GM21786 (cell line): Measurements from ENCODE around the gene DPYD.

Experiments used
- ATAC-seq: cut with Tn5 transposase; IDR thresholded peaks from one replicate; pipeline ENCODE4 v1.9.1; 2021; ENCODE audit not compliant: unreplicated experiment

Gene DPYD

GRCh38 chr1:97920832-97921571, at the start of gene DPYD:
Gene DPYD (minus strand): TSS chr1:97921034. CDS start chr1:97920922, 112 bp downstream.
- peak; percentile 81 for ATAC-seq

- no peak for ATAC-seq
Observed at GRCh38 chr1:97960470-97960869, 39.6 kb upstream of the DPYD start.

- no peak for ATAC-seq
Observed at GRCh38 chr1:97947695-97948094, 26.9 kb upstream of the DPYD start.

GRCh38 chr1:97943354-97943753, 22.5 kb upstream of the DPYD start:
- no peak for ATAC-seq

GRCh38 chr1:97942161-97943123, 21.6 kb upstream of the DPYD start:
- ATAC-seq, result no peak

DNA sequence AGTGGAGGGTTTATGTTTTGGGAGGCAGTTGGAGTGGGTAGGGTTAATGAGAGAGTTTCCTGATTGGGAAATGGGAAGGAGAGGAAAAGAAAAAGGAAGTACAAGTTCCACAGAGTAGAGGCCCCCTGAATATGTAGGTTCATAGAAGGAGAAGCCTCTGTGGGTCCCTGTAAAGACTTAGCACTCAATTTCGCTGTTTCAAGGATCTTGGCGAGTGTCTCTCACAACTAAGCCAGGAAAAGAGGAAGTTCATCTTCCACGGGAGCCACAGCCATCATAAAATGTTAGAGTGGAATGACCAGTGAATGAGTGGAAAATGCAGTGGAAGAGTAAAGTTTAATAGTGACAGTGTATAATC, 17.4 kb upstream of the DPYD start:
- no peak for ATAC-seq

GRCh38 chr1:97936976-97937375, 16.1 kb upstream of the DPYD start:
- no peak for ATAC-seq

GRCh38 chr1:97934491-97934890, 13.7 kb upstream of the DPYD start:
- ATAC-seq, result no peak

DNA sequence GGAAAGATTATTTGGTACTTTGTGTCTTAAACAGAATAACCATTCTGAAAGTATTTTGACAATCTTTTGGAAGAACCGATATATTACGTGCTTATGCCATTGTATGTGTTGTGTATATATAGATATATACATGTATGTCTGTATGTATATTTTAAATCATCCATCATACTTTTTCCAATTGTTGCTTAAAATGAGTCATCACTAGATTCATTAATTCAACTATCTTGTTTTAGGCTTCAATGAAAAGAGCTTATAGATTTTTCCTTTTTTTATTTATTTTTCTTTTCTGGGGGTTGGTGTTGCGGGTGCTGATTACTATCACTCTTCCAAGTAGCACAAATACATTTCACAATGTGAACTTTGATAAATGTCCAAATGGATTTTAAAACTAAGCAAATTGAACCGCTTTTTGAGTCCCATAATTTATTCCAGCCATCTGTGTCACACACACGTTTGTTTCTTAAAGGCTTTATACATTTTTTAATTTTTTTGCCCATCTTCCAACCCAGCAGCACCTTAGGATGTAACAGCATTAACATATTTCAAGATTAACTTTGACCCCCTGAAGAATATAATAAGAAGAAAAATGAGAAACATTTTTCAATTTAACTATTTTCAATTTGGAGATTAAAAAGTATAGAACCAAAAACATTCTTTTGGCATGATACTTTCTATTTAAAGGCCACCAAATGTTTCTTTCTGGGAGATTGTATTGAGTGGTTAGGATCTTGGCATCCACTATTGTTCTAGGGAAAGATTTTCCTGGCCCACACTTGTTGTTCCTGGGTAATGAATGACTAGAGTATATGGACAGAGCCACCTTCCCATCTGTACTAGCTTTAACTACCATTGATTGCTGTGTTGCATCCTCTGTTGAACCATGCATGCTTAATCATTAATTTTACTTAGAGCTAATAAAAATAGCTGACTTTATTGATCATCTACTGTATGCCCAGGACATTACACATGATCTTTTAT, 9.3 kb upstream of the DPYD start:
- ATAC-seq, result no peak

DNA sequence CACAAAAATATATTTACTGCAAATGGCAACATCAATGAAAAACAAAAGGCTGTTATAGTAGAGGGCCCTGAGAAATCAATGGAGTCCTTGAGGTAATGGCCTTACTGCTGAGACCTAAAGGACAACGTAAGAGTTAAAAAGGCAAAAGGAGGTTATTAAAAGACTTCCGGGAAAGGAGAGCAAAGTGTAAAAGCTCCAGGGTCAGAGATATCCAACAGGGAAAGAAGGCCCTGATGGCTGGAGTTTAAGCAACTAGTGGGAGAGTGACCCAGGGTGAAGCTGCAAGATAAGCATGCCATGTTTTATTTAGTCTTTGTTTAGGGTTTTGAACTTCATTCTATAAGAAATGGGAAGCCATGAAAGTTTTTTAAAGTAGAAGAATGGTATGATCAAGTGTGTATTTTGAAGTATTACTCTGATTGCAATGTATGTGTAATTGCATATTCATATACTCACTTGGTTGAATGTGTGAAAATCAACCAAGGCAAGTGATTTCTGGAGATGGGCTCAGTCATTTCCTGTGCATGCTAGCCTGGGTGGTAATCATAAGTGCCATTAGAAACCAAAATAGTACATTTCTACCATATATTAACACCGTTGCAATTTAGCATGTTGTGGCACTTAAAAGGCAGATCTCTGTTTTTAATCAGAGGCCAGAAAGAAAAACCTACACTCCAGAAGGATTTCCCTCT, 5.3 kb upstream of the DPYD start:
- no peak for ATAC-seq

DNA sequence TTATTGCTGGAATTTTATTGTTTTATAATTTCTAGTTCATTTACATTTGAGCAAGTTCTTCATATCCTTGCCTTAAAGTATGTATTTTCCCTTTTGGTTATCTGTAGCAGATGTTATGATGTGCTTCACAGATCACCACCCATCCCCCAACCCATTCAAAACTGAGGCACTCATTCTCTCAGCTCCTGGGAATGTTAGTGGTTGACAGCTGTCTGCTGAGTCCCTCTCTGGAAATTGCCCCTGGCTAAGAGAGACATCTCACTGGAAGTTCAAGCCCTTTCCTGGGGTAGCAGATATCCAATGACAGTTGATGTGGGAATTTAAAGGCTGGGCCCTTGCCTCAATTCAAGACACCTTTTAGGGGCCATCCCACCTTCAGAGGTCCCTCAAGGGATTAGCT, 4.3 kb upstream of the DPYD start:
- no peak for ATAC-seq

- no peak for ATAC-seq
Observed at GRCh38 chr1:97923811-97924210, 3.0 kb upstream of the DPYD start.

DNA sequence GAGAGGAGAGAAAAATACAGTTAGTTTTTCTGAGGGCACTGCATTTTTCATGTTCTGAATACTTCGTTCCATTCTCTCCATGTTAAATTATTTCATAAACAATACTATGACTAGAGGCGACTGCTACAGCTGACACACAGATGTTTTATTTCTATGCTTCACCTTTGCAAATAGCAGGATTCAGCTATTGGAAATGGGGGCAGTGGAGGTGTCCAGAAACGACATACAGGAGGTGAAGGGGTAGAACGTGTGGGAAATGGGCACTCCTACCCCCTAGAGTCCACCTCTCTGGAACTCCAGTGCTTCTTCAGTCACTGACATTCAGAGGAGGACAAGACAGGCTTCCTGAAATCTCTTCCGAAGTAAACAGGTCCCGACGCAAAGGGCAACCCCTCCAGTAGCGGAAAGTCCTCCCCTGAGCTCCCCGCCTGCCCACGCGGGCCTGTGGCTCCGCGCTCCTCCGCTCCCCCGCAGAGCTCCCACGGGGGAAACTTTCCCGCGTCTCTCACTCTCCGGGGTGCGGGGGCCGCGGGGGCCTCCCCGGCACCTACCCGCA, 480 bp downstream of the DPYD start:
- ATAC-seq, result no peak

DNA sequence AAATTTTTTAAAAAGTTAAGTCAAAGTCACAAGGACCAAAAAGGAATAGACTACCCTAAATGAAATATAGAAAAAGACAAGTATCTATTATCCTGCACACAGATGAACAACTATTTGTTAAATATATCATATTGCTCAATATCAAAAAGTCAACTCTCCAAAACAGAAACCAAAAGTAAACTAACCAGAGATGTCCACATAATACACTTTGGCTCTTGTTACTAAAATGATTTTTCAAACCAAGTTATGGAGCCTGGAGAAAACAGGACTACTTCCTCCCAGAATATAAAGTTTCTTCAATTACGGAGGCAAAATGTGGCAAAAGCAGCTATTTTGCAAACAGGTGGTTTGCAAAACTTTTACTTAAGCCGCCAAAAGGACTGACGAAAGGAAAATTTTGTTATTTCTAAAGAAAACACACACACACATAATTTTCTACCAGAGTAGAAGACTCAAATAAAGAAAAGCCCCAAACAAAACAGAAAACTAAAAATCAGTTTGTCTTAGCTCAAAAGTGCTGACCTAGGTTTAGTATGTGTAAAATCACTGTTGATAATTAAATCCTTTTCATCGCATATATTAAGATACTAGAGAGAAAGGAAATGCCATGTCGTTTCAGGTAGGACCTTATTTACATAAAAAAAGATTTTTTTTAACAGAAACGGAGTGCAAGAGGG, 1.1 kb downstream of the DPYD start:
- no peak for ATAC-seq

- ATAC-seq, result no peak
Observed at GRCh38 chr1:97918961-97919360, 1.9 kb downstream of the DPYD start.

DNA sequence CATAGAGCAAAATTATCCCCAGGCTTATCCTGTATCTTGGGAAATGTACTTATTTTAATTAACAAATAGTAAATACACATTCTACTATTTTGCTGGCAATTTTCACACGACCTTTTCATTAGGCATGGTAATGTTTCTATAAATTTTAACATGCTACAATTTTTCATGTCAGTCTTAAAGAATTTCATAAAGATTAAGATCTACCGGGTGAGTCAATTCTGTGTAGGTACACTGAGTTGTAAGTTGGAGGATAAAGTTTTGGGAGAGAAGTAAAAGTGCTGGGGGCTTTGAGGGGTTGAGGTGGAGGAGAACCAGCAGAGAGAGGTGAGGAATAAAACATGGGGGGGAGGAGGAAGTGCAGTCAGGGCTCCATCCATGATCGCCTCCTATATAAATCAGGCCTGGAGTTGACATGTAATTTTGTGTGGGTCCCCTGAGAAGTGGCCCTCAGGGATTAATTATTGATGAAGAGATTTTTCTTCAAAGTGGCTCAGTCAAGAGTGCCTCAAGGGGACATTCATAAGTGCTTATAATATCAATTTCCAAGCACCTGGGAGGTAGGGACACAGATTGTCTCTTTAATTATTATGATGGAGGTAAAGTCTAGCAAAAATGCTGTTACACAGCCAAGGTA, 7.2 kb downstream of the DPYD start:
- ATAC-seq, result no peak

- ATAC-seq, result no peak
Observed at GRCh38 chr1:97911266-97912215, 9.3 kb downstream of the DPYD start.

- no peak for ATAC-seq
Observed at GRCh38 chr1:97909266-97909665, 11.6 kb downstream of the DPYD start.
